Esophagus mucosa (tissue), 1 donor: Measurements from ENCODE around the gene COL5A3. TPM values are rescaled to one million over a fixed set of nuclear protein-coding genes. Genes with fewer than 3 reads are reported as not detected.

ENCODE experiments used
- ATAC-seq: fragments of 200-7000 bp; cut with Tn5 transposase; one replicate; pipeline ENCODE4 v1.9.1; 2020
- total RNA-seq: library from RNA; stranded (reverse); gene quantifications from one replicate; pipeline ENCODE4 v1.2.4, GENCODE V29; 2023
- donor health status: DM: yes; HTN: yes; CAD: no.

Gene COL5A3
- total RNA-seq, 1 donor from 2014 or later, result 5.6 TPM

DNA sequence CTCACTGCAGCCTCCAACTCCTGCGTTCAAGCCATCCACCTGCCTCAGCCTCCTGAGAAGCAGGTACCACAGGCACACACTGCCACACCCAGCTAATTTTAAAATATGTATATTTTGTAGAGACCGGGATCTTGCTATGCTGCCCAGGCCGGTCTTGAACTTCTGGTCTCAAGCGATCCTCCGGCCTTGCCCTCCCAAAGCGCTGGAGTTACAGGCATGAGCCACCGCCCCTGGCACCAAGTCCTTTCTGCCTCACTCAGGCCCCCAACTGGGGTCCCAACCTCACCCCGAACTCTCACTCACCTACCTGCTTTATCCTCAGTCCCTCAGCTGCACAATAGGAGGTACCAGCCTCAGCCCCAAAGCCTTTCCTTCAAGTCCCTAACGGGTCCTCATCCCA, 635 bp upstream of the COL5A3 start:
- no peak for ATAC-seq

DNA sequence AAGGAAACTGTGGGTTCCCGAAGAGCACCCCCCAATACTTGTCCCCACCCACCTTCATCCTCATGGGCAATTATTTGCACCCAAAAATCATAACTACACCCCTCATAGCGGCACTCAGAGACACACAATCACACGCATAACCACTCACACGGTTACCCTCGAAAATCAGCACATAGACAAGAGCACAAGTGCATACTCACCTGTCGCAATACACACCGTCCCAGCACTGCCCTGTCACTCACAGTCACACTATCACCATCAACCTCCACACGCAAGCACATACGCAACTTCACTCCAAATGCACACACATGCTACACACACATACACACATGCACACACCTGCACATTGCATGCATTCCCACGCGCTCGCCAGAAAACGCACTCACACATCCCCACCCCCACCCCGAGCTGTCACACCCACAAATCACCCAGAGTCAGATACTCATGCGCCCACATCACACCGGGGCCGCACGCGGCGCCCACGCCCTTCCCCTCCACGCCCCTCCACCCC, 535 bp downstream of the COL5A3 start:
- peak; percentile 37 for ATAC-seq

DNA sequence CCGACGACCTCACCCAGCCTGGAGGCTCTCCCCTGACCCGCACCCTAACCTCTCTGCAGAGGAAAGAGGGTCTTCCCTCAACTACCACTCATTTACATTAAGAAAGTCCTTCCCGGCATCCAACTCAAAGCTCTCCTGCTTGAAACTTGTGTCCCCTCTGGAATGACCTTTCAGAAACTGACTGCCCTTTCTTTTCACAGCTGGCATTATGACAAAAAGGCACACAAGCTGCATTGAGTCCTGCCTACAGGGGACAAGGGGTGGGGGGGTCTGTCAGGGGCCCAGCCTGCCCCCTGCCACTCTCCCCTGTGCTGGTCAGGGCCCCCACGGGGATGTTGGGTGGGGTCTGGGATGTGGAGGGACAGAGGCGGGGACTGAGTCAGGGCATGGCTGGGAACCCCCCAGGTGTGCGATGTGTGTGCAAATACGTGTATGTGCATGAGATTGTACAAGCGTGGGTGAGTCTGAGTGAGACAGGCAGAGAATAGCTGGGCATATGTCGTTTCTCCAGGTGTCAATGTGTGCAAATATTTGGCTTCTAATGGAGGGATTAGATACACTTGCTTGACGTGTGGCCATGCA, 2.0 kb downstream of the COL5A3 start:
- no peak for ATAC-seq

DNA sequence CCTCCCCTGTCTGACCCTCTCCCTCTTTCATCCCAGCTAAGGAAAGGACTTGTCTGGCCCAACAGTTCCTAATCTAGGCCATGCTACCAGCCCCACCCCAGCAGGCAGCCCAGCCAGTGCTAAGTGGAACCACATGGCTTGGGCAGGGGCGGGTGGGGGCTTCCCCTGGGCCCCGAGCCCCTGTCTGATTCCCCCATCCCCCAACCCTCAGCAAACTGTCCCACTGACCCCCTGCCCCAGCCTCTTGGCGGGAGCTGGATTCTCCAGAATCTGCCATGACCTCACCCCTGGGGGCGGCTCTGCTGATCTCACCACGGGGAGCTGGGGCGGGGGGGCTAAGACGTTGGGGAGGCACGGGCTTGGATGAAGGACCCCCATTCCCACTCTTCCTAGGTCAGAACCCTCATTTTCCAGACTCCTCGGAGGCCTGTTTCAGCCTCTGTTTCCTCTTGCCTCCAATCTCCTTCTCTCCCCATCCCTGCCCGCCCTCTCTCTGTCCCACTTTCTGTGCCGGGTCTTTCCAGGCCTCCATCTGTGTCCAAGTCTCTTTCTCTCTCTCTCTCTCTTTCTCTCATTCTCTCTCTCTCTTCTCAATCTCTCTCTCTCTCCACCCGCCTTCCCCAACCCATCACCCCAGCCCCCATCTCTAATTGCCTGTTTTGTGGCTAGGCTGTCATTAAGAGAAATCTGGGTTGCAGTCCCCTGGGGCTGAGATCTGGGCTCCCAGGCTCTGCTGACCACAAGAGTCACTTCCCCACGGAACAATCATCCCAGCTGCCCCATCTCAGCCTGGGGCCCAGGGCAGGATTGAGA, 2.7 kb downstream of the COL5A3 start:
- ATAC-seq, result no peak

DNA sequence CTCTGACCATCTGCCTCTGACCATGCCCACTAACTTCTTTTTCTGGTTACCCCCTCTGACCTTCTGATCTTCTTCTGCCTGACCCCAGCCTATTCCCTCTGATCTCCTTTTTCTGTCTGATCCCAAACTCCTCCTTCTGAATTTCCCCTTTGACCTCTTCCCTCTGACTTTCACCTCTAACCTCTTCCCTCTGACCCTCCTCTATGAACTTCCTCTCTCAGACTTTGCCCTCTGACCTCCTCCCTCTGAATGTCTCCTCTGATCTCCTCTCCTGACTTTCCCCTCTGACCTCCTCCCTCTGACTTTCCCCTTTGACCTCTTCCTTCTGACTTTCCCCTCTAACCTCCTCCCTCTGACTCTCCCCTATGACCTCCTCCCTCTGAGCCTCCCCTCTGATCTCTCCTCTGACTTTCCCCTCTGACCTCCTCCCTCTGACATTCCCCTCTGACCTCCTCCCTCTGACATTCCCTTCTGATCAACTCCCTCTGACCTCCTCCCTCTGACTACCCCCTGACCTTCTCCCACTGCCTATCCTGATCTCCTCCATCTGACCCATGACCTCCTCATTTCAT, 3.5 kb downstream of the COL5A3 start:
- ATAC-seq, result no peak

DNA sequence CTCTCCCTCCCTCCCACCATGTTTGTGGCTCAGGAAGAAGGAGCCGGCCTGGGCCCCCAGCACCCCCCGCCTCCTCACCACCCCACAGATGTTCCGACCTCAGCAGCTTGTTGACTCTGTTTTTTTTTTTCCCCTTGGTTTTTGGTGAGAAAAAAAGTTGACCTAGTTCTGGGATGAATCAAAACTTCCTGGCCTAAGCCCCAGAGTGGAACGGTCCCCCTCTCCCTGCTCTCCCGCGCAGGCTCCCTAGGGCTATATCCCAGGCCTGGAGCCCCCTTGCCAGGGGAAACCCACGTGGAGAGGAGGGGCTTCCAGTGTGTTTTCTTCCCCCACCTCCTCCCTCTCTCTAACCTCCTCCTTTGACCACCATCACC, 4.0 kb downstream of the COL5A3 start:
- no peak for ATAC-seq

DNA sequence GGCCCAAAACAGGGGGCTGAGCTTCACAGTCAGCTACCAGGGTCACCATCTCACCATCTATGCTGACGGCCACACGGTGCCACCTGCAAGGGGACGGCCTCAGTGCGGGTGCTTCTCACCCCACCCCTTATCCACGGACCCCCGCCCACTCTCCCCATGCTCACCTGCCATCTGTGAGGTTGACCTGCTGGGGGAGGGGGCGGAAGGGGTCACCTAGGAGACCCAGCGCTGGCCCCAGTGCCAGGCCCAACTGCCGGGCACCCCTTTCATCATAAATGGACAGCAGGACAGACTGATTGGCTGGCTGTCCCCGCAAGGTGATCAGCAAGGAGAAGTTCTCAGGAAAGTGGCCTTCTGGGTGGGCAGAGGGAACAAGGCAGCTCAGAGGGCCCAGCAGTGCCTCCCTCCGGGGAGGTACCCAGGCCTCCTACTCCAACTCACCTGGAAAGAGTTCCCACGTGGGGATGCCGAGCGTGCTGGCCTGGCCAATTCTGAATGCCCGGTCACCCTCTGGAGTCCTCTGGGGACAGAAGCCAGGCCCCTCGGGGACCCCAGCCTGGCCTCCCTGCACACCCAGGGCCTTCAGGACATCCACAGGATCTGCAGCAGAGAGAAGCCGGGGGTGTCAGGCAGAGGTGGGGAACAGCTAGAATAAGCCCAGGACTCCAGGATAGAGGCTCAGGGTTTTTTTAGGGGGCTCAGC, 4.5 kb downstream of the COL5A3 start:
- no peak for ATAC-seq

DNA sequence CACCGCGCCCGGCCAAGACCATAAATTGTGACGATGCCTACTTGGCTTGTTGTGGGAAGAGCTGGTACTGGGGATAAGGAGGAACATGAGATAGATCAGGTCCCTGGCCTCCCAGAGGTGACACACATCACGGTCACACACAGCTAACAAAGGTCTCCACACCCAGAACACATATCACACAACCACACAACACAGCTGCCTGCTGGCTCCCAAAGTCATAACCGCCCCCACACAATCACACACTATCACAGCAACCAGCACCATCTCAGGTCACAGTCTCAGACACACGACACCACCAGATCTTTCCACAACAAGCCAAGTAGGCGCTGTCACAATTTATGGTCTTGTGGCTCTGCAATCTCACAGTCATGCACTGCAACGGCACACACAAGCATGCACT, 5.7 kb downstream of the COL5A3 start:
- ATAC-seq, result no peak

DNA sequence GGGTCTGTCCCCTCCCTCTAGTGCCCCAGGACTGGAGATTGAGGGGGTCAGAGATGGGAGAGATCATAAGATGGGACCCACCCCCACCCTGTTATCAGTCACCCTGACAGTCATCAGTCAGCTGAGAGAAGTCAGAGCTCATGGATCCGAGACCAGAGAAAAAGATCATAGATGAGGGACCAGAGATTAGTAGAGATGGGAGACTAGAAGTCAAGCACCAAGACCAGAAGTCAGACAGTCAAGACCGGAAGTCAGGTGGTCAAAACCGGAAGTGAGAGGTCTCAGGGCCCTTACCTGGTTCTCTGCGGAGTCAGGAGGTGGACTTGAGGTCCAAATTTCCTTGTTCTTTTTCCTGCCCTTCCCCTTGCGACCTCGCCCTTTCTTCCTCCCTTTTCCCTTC, 7.0 kb downstream of the COL5A3 start:
- ATAC-seq, result no peak

DNA sequence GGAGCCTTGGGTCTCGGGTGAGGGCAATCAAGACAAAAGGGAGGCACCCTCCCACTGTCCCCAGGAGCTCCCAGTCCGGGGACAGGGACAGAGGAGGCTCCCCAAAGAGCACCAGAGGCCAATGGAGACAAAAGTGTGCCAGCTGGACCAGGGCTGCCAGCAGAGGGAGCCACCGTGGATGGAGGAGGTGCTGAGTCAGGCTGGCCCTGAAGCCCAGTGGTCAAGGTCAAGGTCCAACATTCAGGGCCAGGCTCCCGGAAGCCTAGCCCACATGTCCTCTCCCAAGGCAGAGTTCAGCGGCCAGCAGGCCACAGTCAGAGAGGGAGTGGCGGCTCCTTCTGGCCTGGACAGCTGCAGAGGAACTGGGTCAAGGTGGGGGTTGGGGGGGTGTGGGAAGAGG, 8.4 kb downstream of the COL5A3 start:
- ATAC-seq, result no peak

DNA sequence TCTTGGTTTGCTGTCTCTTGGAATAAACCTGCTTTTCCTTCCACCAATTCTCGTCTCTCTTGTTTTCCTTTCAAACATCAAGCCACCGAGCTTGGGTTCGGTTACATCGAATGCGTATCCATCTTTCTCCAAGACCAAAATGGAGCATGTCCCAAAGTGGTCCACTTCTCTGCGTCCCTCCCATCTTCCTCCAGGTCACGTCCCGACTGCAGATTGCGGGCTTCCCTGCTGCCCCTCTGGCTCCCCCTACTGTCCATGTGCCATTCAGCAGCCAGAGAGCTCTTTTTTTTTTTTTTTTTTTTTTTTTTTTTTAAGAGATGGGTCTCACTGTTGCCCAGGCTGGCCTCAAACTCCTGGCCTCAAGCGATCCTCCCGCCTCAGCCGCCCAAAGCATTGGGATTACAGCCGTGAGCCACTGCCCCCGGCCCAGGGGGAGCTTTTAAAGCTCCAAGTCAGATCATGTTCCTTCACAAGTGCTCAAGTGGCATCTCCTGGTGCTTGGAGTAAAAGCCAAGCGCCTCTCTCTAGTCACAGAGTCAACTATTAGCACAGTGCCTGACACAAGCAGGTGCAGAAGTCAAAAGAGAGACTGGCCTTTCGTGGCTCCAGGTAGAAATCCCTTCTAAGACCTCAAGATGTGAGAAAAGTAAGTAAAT, 10.0 kb downstream of the COL5A3 start:
- no peak for ATAC-seq

DNA sequence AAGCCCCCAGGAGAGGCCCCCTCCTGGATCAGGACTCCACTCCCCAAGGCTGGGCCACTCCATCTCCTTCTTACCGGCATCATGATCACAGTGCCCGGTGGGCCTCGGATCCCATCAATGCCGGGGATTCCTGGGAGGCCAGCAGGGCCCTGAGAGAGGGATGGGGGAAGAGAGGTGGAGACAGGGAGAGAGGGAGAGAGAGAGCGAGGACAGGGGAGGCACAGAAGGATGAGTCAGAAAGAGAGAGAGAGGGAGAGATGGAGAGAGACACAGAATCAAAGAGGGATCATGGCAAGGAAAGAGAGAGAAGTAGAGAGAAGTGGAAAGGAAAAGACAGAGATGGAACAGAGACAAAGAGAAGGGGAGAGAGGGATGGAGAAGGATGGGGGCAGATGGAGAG, 13.8 kb downstream of the COL5A3 start:
- ATAC-seq, result no peak

DNA sequence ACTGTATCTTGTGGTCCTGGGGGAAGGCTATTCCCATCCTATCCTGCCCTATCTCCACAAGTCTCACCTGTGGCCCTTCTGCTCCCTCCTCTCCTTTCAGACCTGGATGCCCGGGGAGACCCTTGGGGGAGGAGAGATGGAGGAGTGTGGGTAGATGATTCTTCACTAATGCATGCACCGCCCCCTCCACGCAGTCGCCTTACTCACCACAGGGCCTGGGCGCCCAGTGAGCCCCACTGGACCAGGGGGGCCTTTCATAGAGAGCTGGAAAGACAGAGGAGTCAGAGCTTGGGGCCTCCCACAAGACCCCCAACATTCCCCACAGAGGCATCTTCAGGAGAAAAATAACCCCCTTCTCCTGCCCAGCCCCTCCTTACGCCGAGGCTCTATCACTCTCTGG, 14.3 kb downstream of the COL5A3 start:
- no peak for ATAC-seq

DNA sequence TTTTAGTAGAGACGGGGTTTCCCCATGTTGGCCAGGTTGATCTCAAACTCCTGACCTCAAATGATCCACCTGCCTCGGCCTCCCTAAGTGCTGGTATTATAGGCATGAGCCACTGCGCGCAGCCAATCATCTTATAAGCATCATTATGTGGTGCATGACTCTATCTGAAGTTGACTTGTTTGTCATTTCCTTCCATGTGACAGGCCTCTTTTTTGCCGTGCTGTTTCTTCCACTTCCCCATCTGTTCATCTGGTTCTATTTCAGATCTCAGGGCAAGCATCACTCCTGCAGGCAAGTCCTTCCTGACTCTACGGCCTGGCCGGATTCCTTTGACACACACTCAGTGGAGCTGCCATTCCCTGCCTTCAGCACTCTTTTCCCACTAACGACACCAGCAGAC, 15.2 kb downstream of the COL5A3 start:
- ATAC-seq, result no peak

DNA sequence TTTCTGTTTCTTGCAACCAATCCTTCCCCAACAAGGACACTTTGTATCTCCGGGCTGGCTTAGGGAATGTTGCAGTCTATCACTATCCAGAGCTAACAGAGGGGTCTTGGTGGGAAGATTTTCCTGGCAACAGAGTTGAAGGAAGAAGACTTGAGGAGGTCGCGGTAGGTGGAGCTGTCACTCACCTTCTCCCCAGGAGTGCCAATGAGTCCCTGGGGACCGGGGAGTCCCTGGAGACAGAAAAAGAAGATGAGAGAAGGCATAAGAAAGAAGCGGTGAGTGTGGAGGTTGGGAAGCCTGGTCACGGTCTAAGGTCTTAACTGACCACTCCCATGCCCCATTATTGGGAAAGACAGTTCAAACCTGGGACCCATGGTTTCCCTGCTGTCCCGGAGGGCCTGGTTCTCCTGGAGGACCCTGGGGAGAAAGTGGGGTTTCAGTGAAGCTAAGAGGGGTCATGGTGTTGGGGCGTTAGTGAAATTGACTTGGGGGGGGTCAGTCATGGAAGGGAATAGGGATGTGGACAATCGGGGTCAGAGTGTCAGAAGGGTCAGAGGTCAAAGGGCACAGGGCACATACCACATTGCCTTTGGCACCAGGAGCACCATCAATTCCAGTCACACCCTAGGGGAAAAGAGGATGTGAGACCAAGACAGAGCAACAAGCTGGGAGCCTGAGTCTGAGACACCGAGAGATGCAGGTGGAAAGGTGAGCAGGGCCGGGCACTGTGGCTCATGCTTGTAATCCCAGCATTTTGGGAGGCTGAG, 18.7 kb downstream of the COL5A3 start:
- no peak for ATAC-seq

DNA sequence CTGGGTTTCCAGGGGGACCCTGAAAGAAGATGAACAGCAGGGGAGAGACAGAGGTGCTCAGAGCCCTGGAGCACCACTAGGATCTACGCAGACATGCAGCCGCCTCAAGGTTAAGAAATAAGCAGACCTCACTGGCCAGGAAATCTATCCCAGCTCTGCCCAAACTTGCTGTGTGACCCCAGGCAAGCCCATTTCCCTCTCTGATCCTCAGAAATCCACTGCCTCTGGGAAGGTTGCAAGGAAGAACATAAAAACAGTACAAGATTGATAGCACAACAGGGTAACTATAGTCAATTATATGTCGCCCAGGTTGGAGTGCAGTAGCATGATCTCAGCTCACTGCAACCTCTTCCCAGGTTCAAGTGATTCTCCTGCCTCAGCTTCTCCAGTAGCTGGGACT, 20.8 kb downstream of the COL5A3 start:
- ATAC-seq, result no peak

DNA sequence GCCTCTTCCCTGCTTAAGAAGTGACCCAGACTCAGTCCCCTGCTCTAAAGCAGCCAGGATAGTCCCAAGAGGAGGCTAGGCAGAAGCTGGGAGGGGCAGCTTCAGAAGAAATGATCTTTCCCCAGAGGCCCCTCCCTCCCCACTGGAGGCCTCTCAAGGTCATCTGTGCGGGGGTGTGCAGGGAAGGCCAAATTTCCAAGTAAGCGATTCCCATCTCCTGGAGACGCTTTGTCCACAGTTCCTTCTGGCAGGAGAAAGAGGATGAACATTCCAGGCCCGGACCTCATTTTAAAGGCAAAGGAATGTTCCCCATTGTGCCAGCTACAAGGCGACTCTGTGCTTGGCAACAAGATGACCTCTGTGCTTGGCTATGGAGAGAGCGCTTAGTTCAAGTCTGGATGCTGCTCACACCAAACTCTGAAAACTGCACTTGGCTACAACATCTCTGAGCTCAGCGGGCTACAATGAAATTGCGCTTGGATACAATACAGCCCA, 23.5 kb downstream of the COL5A3 start:
- no peak for ATAC-seq

DNA sequence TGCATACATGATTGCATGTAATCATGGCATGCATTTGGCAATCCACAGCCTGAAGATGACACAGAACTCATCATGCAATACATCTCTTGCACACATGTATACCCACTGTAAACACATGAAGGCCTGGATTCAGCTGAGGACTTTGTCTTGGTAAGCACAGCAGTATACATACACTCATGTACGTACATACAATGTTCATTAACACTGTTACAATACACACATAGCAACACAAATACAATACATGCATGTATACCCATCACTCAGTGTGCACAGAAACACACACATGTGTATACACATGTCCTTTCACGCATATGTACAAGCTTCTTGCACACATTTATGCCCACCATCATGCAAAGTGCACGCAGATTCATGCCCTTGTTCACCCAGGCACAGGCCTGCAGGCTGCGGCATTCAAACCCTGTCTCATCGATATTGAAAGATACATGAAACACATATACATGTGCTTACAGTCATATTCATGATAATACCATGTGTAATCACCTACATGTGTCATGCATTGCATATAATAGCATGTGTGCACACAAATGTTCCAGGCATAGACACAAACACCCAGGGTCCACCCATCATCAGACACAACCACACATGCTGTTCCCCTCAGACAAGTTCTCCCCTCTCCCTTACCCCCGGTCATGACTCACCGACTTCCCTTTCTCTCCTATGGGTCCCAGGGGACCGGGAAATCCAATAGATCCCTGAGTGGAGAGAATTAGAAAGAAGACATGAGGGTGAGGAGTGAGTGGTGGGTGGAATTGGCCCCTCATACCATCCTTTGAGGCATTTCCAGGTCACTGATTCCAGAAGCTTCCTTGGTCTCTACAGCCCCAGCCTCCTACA, 28.7 kb downstream of the COL5A3 start:
- no peak for ATAC-seq

DNA sequence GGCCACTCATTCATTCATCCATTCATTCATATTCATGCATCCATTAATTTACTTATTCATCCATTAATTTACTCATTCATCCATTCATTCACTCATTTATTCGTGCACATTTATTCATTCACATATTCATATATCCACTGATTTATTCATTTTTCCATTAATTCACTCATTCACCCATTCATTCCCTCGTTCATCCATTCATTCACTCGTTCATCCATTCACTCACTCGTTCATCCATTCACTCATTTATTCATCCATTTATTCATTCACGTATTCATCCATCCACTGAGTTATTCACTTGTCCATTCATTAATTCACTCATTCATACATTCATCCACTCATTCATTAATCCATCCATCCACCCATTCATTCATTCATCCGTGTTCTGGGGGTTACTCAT, 38.2 kb downstream of the COL5A3 start:
- no peak for ATAC-seq

DNA sequence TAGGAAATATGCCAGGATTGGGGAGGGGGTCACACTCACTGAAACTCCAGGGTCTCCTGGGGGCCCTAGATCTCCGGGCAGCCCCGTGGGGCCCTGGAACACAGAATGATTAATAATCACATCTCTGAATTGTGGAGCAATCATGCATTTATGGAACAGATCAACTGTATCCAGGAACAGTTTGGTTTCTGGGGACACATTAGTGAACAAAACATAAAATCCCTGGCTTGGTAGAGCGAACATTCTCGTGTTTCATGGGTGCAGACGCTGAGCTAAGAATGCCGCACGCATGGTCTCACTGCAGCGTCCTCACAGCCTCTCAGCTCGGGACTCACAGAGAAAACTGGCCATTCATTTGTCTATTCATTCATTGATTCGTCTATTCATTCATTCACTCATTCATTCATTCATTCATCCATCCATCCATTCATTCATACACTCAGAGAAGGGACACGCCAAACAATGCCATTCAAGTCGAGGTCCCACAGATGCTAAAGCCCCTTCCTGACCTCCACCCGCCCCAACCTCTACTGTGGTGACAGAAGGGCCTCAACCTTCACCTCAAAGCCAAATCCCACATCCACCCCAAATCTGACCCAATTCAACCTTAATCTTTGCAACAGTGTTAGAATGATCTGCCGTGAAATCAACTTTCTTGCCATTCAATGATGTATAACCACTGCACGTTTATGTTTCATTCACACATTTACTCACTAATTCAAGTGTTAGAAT, 39.0 kb downstream of the COL5A3 start:
- ATAC-seq, result no peak
